Measurements from ENCODE around the gene LTO1.

DNA sequence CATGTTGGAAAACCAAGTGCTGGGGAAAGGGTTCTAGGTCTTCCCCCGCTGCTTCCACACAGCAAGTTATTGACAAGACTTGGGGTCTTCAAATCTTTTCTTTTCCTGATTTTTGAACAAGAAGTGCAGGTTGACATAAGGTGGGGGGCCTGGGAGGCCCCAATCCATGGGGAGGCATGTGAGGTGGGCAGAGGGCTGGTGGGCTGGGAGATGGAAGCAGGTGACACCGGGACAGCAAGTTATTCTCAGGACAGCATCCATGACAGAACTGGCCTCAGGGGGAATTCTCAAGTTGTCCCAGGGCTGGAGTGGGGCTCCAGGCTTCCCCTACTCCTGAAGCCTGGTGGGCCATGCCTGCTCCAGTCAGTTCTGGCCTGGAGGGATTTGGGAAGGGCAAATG is 23.2 kb upstream of the LTO1 start:
- TF ChIP-seq, protein P1, sequence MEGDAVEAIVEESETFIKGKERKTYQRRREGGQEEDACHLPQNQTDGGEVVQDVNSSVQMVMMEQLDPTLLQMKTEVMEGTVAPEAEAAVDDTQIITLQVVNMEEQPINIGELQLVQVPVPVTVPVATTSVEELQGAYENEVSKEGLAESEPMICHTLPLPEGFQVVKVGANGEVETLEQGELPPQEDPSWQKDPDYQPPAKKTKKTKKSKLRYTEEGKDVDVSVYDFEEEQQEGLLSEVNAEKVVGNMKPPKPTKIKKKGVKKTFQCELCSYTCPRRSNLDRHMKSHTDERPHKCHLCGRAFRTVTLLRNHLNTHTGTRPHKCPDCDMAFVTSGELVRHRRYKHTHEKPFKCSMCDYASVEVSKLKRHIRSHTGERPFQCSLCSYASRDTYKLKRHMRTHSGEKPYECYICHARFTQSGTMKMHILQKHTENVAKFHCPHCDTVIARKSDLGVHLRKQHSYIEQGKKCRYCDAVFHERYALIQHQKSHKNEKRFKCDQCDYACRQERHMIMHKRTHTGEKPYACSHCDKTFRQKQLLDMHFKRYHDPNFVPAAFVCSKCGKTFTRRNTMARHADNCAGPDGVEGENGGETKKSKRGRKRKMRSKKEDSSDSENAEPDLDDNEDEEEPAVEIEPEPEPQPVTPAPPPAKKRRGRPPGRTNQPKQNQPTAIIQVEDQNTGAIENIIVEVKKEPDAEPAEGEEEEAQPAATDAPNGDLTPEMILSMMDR (IDR thresholded peaks at IDR 0.05) = no peak
- no peak for TF ChIP-seq POLR2A (IDR thresholded peaks at IDR 0.05)
